ENCODE results near the gene SARM1.
A peak's percentile ranks its signal among the peaks of the same experiment; 100 is the strongest.

The SARM1 gene

GRCh38 chr17:28368915-28369683 is 2.4 kb upstream of the SARM1 start:
- DNase-seq (ENCODE audit: low read depth in 2 of 2), result no peak

- DNase-seq (ENCODE audit: low read depth in 2 of 2), result no peak
Measured at GRCh38 chr17:28369684-28370034, 1.8 kb upstream of the SARM1 start.

GRCh38 chr17:28370035-28370743 is 1.3 kb upstream of the SARM1 start, which contains the start of gene VTN:
TSS of gene VTN (minus strand) at chr17:28370307. CDS start at chr17:28370203, 104 bp downstream.
- no peak for DNase-seq (ENCODE audit: low read depth in 2 of 2)

GRCh38 chr17:28370744-28371103 is 770 bp upstream of the SARM1 start:
- DNase-seq (ENCODE audit: low read depth in 2 of 2), result no peak

- DNase-seq (ENCODE audit: low read depth in 2 of 2), result no peak
Measured at GRCh38 chr17:28372203-28372944, 880 bp downstream of the SARM1 start.

GRCh38 chr17:28372945-28373274 is 1.4 kb downstream of the SARM1 start:
- no peak for DNase-seq (ENCODE audit: low read depth in 2 of 2)

- DNase-seq (ENCODE audit: low read depth in 2 of 2), result no peak
Measured at GRCh38 chr17:28379814-28380801, 8.6 kb downstream of the SARM1 start.

GRCh38 chr17:28381141-28381825 is 9.8 kb downstream of the SARM1 start:
- DNase-seq (ENCODE audit: low read depth in 2 of 2), result no peak

GRCh38 chr17:28384281-28385036 is 13.0 kb downstream of the SARM1 start:
- DNase-seq (ENCODE audit: low read depth in 2 of 2), result peak; percentile 24 to 55

GRCh38 chr17:28385037-28385400 is 13.5 kb downstream of the SARM1 start:
- DNase-seq (ENCODE audit: low read depth in 2 of 2), result no peak

GRCh38 chr17:28385406-28385805 is 13.9 kb downstream of the SARM1 start:
- DNase-seq (ENCODE audit: low read depth in 2 of 2), result no peak

GRCh38 chr17:28386391-28386790 is 14.9 kb downstream of the SARM1 start:
- DNase-seq (ENCODE audit: low read depth in 2 of 2), result no peak

- DNase-seq (ENCODE audit: low read depth in 2 of 2), result no peak
Measured at GRCh38 chr17:28388106-28388505, 16.6 kb downstream of the SARM1 start.

- no peak for DNase-seq (ENCODE audit: low read depth in 2 of 2)
Measured at GRCh38 chr17:28390141-28390540, 18.6 kb downstream of the SARM1 start.

GRCh38 chr17:28390563-28390962 is 19.1 kb downstream of the SARM1 start:
- no peak for DNase-seq (ENCODE audit: low read depth in 2 of 2)

- no peak for DNase-seq (ENCODE audit: low read depth in 2 of 2)
Measured at GRCh38 chr17:28390984-28391383, 19.5 kb downstream of the SARM1 start.

GRCh38 chr17:28391401-28391800 is 19.9 kb downstream of the SARM1 start:
- DNase-seq (ENCODE audit: low read depth in 2 of 2), result no peak

- DNase-seq (ENCODE audit: low read depth in 2 of 2), result no peak
Measured at GRCh38 chr17:28392491-28392890, 21.0 kb downstream of the SARM1 start.

- DNase-seq (ENCODE audit: low read depth in 2 of 2), result no peak
Measured at GRCh38 chr17:28394337-28395116, 23.0 kb downstream of the SARM1 start.

- DNase-seq (ENCODE audit: low read depth in 2 of 2), result no peak
Measured at GRCh38 chr17:28395426-28395825, 23.9 kb downstream of the SARM1 start.

Measured in stimulated activated CD8-positive, alpha-beta memory T cell treated with anti-CD3 and anti-CD28 coated beads, Interleukin-7, amount 100 ng/mL, for 4 hours (primary cell).